ENCODE results near the gene GAS2L2.

The GAS2L2 gene

DNA sequence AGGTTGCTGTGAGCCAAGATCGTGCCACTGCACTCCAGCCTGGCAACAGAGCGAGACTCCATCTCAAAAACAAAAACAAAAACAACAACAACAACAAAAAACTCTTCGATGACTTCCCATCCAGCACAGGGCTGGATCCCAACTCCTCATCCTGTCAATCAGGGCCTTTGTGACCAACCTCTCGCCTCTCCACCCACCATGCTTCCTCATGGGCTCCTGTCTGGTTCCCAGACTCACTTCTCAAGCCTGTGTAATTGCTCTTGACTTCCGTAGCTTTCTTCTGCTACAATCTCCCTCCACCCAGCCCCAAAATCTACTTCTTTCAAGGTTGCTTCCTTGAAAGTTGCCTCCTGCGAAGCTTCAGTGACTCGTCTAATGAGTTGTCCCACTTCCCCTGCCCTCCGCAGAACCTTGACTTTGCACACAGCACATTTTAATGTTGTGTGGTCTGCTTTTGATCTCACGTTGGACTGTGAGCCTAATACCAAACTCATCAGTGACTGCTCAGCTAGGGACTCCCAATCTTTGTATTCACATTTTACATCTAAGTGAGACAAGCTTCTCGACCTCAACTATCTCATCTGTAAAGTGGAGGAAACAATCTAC lies 22.5 kb downstream of the GAS2L2 start:
- peaks cover 39% of the 10 kb centered on the region for H3K36me3 ChIP-seq
- H3K9me3 ChIP-seq, result no peaks in the 10 kb centered on the region
- no peak overlapping the region for H3K4me3 ChIP-seq (ENCODE audit: low read depth in 1 of 2, low read length in 1 of 2)
- TF ChIP-seq, protein P1, sequence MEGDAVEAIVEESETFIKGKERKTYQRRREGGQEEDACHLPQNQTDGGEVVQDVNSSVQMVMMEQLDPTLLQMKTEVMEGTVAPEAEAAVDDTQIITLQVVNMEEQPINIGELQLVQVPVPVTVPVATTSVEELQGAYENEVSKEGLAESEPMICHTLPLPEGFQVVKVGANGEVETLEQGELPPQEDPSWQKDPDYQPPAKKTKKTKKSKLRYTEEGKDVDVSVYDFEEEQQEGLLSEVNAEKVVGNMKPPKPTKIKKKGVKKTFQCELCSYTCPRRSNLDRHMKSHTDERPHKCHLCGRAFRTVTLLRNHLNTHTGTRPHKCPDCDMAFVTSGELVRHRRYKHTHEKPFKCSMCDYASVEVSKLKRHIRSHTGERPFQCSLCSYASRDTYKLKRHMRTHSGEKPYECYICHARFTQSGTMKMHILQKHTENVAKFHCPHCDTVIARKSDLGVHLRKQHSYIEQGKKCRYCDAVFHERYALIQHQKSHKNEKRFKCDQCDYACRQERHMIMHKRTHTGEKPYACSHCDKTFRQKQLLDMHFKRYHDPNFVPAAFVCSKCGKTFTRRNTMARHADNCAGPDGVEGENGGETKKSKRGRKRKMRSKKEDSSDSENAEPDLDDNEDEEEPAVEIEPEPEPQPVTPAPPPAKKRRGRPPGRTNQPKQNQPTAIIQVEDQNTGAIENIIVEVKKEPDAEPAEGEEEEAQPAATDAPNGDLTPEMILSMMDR (IDR thresholded peaks at IDR 0.05), result no peak
- H3K27me3 ChIP-seq, result peaks cover 52% of the 10 kb centered on the region
- H3K4me1 ChIP-seq (ENCODE audit: control insufficient read depth in 1 of 2, insufficient read depth in 1 of 2, low read depth in 1 of 2, low read length in 1 of 2), result peaks cover 0 to 6% of the 10 kb centered on the region in 2 experiments
- no peak overlapping the region for H3K27ac ChIP-seq

DNA sequence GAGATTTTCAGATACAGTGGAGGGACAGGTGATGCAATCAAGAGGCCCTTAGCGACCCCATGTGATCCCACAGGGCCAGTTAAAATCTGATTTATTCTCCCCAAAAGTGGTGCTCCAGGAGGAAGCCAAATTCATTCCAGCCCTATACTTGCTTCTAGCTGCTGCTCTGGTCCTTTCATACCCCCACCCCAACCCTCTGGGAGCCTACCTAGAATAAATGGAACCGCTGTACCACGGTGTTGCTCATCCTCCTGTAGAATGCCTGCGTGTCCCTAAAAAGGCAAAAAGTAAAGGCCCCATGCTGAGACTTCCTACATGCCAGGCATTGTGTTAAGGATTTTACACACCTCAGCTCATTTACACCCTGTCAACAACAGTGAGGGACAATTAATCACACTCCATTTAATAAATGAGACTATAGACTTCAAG lies 23.6 kb downstream of the GAS2L2 start:
- Histone ChIP-seq H3K4me3 (ENCODE audit: low read depth in 1 of 2, low read length in 1 of 2) (no peak overlapping the region), H3K27ac (no peak overlapping the region), H3K36me3 (peaks cover 50% of the 10 kb centered on the region), H3K9me3 (no peaks in the 10 kb centered on the region), H3K4me1 (ENCODE audit: control insufficient read depth in 1 of 2, insufficient read depth in 1 of 2, low read depth in 1 of 2, low read length in 1 of 2) (peaks cover 0 to 6% of the 10 kb centered on the region in 2 experiments), H3K27me3 (peaks cover 51% of the 10 kb centered on the region)
- TF ChIP-seq, protein P1 (IDR thresholded peaks at IDR 0.05), result no peak

DNA sequence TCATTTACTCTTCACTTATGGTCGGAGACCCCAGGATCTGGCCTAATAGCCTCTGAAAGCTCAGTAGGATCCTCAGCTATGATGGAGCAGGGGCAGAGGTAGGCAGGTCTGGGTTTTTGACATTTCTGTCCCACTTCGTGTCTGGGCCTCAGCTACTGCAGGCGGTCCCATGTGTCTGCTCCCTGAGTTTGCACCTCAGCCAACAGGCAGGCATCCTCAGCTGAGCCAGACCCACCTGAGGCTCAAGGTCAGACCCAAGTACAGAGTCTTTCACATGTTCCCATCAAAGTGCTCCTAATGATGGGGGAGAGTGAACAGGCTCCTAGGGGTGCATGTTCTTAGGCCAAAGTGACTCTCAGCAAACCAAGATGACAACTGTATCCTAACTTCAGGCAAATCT lies 24.5 kb downstream of the GAS2L2 start:
- H3K4me1 ChIP-seq (ENCODE audit: control insufficient read depth in 1 of 2, insufficient read depth in 1 of 2, low read depth in 1 of 2, low read length in 1 of 2), result peaks cover 0 to 6% of the 10 kb centered on the region in 2 experiments
- H3K4me3 ChIP-seq (ENCODE audit: low read depth in 1 of 2, low read length in 1 of 2), result no peak overlapping the region
- peaks cover 59% of the 10 kb centered on the region for H3K36me3 ChIP-seq
- no peaks in the 10 kb centered on the region for H3K9me3 ChIP-seq
- H3K27me3 ChIP-seq, result peaks cover 43% of the 10 kb centered on the region
- TF ChIP-seq, protein P1 (IDR thresholded peaks at IDR 0.05), result no peak
- no peak overlapping the region for H3K27ac ChIP-seq

DNA sequence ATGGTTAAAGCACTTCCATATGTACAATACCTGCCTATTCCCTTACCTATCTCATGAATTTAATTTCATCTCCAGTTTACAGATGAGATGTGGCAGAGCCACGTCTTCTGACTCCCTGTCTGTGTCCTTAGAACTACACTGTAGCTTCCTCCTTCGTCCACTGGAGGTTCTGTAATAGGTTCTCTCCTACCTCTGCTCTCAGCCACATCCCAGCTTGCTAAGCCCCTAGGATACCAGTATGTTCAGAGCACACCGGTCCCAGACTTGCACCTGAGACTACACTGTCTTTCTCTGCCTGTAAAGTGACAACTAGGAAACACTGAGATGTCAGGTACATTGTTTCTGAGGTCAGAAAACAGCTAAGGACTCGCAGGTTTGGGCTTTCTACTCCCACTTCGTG lies 25.4 kb downstream of the GAS2L2 start:
- Histone ChIP-seq H3K9me3 (no peaks in the 10 kb centered on the region), H3K4me3 (ENCODE audit: low read depth in 1 of 2, low read length in 1 of 2) (no peak overlapping the region), H3K36me3 (peaks cover 68% of the 10 kb centered on the region), H3K4me1 (ENCODE audit: control insufficient read depth in 1 of 2, insufficient read depth in 1 of 2, low read depth in 1 of 2, low read length in 1 of 2) (peaks cover 0 to 6% of the 10 kb centered on the region in 2 experiments), H3K27ac (no peak overlapping the region), H3K27me3 (peaks cover 34% of the 10 kb centered on the region)
- TF ChIP-seq, protein P1 (IDR thresholded peaks at IDR 0.05), result no peak

DNA sequence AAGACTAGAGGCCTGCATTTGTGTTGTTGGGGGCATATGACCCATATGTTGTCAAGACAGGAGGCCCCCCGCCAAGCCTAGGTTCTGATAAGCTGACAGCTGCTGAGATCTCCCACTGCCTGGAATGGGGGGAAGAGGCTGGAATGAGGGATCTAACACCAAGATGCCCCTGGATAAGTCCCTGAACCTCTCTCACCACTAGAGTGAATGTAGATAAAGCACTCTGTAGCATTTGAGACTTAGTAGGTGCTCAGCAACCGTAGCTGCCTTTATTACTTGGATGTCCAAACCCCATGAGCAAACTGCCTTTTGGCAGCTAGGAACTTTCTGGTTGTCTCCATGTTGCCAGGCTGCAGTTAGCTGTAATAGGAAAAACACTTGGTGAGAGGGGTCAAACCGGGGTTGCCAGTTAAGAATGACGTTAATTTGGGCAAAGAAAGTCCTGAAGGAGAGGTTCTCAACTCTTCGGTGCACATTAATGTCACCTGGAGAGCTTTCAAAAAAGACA lies 26.0 kb downstream of the GAS2L2 start:
- Histone ChIP-seq H3K27ac (no peak overlapping the region), H3K36me3 (peaks cover 71% of the 10 kb centered on the region)
- TF ChIP-seq, protein P1 (IDR thresholded peaks at IDR 0.05), result no peak

More for the DNA sequence above, 26.0 kb downstream of the GAS2L2 start:
- no peaks in the 10 kb centered on the region for H3K9me3 ChIP-seq
- H3K27me3 ChIP-seq, result peaks cover 27% of the 10 kb centered on the region
- H3K4me3 ChIP-seq (ENCODE audit: low read depth in 1 of 2, low read length in 1 of 2), result no peak overlapping the region
- H3K4me1 ChIP-seq (ENCODE audit: control insufficient read depth in 1 of 2, insufficient read depth in 1 of 2, low read depth in 1 of 2, low read length in 1 of 2), result peaks cover 0 to 6% of the 10 kb centered on the region in 2 experiments

All from neutrophil (primary cell).